Left colon (tissue), 2 donors: ENCODE results near the gene STARD6. TPM values are rescaled to one million over a fixed set of nuclear protein-coding genes. Genes with fewer than 3 reads are reported as not detected.
"Not testable (repeated sequence)": the region's sequence is repeated elsewhere in the genome, so short reads cannot be mapped to it uniquely, and the experiment has no call there.

Experiments used
- ATAC-seq: fragments of 200-7000 bp; cut with Tn5 transposase; one replicate; pipeline ENCODE4 v1.9.1; 2020; ENCODE audit warnings: mild to moderate bottlenecking, moderate library complexity
- DNase-seq, 2 donors: peaks; one replicate each; pipeline ENCODE4 v3.0.0-alpha.2; 2020
- intact Hi-C, 2 donors: fragments of 100-400 bp; cut with DNase I in 1 of 2; cut with micrococcal nuclease in 1 of 2; formaldehyde crosslinking; loops; one replicate each; pipeline versions ENCODE4 v1.11.2 to v1.14.0; 2022; cut with DNase I, micrococcal nuclease
- total RNA-seq, 2 donors: library from RNA; stranded (reverse); fragmentation: NEBNext Ultra II Directional; extraction: Animal tissue kit (Norgen Biotek cat#: 25700); gene quantifications; one replicate each; pipeline ENCODE4 v1.2.1, GENCODE V29; 2021
- donor health status: DM: no; HTN: no; CAD: no.
- donor health status: DM: yes; HTN: yes; CAD: no.

STARD6 gene
- total RNA-seq, 2 donors from 2014 or later: not detected

- no peak for DNase-seq
- ATAC-seq: no peak
- intact Hi-C loops: no loop called here
These were observed 487 bp downstream of the STARD6 start for GRCh38 chr18:54357082-54357659.

GRCh38 chr18:54351186-54351585 is 6.5 kb downstream of the STARD6 start:
- intact Hi-C loops: no loop called here
- ATAC-seq (no peak), DNase-seq (no peak)

GRCh38 chr18:54338230-54338629 is 19.4 kb downstream of the STARD6 start:
- no peak for ATAC-seq
- no peak for DNase-seq
- intact Hi-C loops: no loop called here

GRCh38 chr18:54335638-54336173 is 22.0 kb downstream of the STARD6 start:
- intact Hi-C loops: no loop called here
- DNase-seq (no peak), ATAC-seq (no peak)

- ATAC-seq (no peak), DNase-seq (no peak)
- intact Hi-C loops: no loop called here
These were observed 26.7 kb downstream of the STARD6 start for GRCh38 chr18:54330768-54331548.

GRCh38 chr18:54329787-54330186 is 27.9 kb downstream of the STARD6 start:
- intact Hi-C loops: no loop called here
- DNase-seq (no peak), ATAC-seq (no peak)

- DNase-seq: no peak
- intact Hi-C loops: no loop called here
- ATAC-seq: no peak
These were observed 29.8 kb downstream of the STARD6 start for GRCh38 chr18:54327818-54328217.

GRCh38 chr18:54323970-54324369 is 33.7 kb downstream of the STARD6 start:
- ATAC-seq (no peak), DNase-seq (no peak)
- intact Hi-C loops: no loop called here

GRCh38 chr18:54323561-54323960 is 34.1 kb downstream of the STARD6 start:
- intact Hi-C loops: no loop called here
- no peak for ATAC-seq

GRCh38 chr18:54316071-54316820 is 41.4 kb downstream of the STARD6 start:
- intact Hi-C loops: no loop called here
- DNase-seq (no peak), ATAC-seq (no peak)

More at GRCh38 chr18:54323561-54323960, 34.1 kb downstream of the STARD6 start:
- DNase-seq: no peak

- ATAC-seq, intact Hi-C loops, DNase-seq: not testable (repeated sequence)
These were observed 48.1 kb downstream of the STARD6 start for GRCh38 chr18:54309564-54309963.

- intact Hi-C loops: no loop called here
- ATAC-seq: no peak
- no peak for DNase-seq
These were observed 54.2 kb downstream of the STARD6 start for GRCh38 chr18:54303408-54303807.

- DNase-seq, ATAC-seq, intact Hi-C loops: not testable (repeated sequence)
These were observed 58.7 kb downstream of the STARD6 start for GRCh38 chr18:54298991-54299390.

- ATAC-seq (no peak), DNase-seq (no peak)
- intact Hi-C loops: no loop called here
These were observed 61.6 kb downstream of the STARD6 start for GRCh38 chr18:54296062-54296461.

GRCh38 chr18:54294274-54294673 is 63.4 kb downstream of the STARD6 start:
- ATAC-seq: no peak

GRCh38 chr18:54284981-54285785 is 72.5 kb downstream of the STARD6 start:
- intact Hi-C loops: no loop called here
- ATAC-seq (peak; percentile 35), DNase-seq (peak in 1 of 2 donors; percentile 18)

More at GRCh38 chr18:54294274-54294673, 63.4 kb downstream of the STARD6 start:
- intact Hi-C loops: no loop called here
- no peak for DNase-seq

GRCh38 chr18:54284535-54284934 is 73.1 kb downstream of the STARD6 start:
- intact Hi-C loops: no loop called here
- DNase-seq (no peak), ATAC-seq (no peak)

GRCh38 chr18:54280220-54280569 is 77.5 kb downstream of the STARD6 start:
- intact Hi-C loops: no loop called here
- no peak for ATAC-seq

More at GRCh38 chr18:54280220-54280569, 77.5 kb downstream of the STARD6 start:
- DNase-seq: no peak
